K562 (cell line): Measurements from ENCODE around the gene ANKRD27. TPM values are rescaled to one million over a fixed set of nuclear protein-coding genes. Genes with fewer than 3 reads are reported as not detected.
A peak's percentile ranks its signal among the peaks of the same experiment; 100 is the strongest.

Experiments
- BRF2 ChIP-seq: IDR thresholded peaks from 3 replicates; pipeline ENCODE4 v1.6.1; 2011; ENCODE audit warnings: borderline replicate concordance, mild to moderate bottlenecking; ENCODE audit not compliant: insufficient read length, insufficient read depth
- COPS2 ChIP-seq: fragments of 450-650 bp; conservative IDR thresholded peaks from 2 replicates; pipeline ENCODE4 v1.6.1; 2016; ENCODE audit warnings: mild to moderate bottlenecking, moderate library complexity
- FIP1L1 ChIP-seq: fragments of 200-400 bp; formaldehyde crosslinking; IDR thresholded peaks from 2 replicates; pipeline ENCODE4 v1.6.1; 2018; ENCODE audit warnings: mild to moderate bottlenecking, low read depth, low read length; ENCODE audit not compliant: poor library complexity, severe bottlenecking
- HMGN3 ChIP-seq: IDR thresholded peaks from 2 replicates; pipeline ENCODE4 v1.6.1; 2011; ENCODE audit warnings: borderline replicate concordance, low read depth, mild to moderate bottlenecking, mixed read lengths, low read length; ENCODE audit not compliant: insufficient read length; ENCODE audit errors: extremely low read depth
- HNRNPK ChIP-seq: fragments of 200-400 bp; formaldehyde crosslinking; IDR thresholded peaks from one replicate; pipeline ENCODE4 v1.6.1; 2018; ENCODE audit warnings: mild to moderate bottlenecking, low read depth, low read length; ENCODE audit not compliant: poor library complexity, severe bottlenecking
- L3MBTL2 ChIP-seq: fragments of 450-650 bp; IDR thresholded peaks from 2 replicates; pipeline ENCODE4 v1.6.1; 2016; ENCODE audit warnings: mild to moderate bottlenecking, moderate library complexity
- MCM5 ChIP-seq: fragments of 450-650 bp; IDR thresholded peaks from 2 replicates; pipeline ENCODE4 v1.6.1; 2016; ENCODE audit warnings: low read depth
- MEF2A ChIP-seq: IDR thresholded peaks from 2 replicates; pipeline ENCODE4 v1.6.1; 2011; ENCODE audit warnings: low read depth, mild to moderate bottlenecking, low read length, moderate library complexity; ENCODE audit not compliant: control insufficient read depth
- NUFIP1 ChIP-seq: fragments of 450-650 bp; IDR thresholded peaks from 2 replicates; pipeline ENCODE4 v1.6.1; 2018; ENCODE audit not compliant: partially characterized antibody
- POLR3G ChIP-seq: IDR thresholded peaks from 2 replicates; pipeline ENCODE4 v1.6.1; 2011; ENCODE audit not compliant: insufficient read length, insufficient replicate concordance; ENCODE audit errors: extremely low read depth
- polyA plus RNA-seq, 8 experiments: library from polyadenylated mRNA; depleted of rRNA in 4 of 8; stranded (reverse) in 5 of 8; unstranded in 3 of 8; fragments of >200 nt; fragmentation: Nextera tagmentation in 2 of 8; fragmentation: Illumina TruSeq in 1 of 8; extraction: Ambion mirVana in 2 of 8; extraction: Trizol in 1 of 8; gene quantifications; 2 replicates each; pipeline versions ENCODE4 v1.2.1 to v1.2.3, GENCODE V29; 2011 to 2014; ENCODE audit warnings: inconsistent platforms in 1 of 8, missing spikeins in 1 of 8
- total RNA-seq, 7 experiments: library from RNA; depleted of rRNA in 6 of 7; stranded (reverse); fragments of >200 nt in 6 of 7; fragmentation: Illumina TruSeq in 2 of 7; extraction: Trizol in 2 of 7; gene quantifications; 2 replicates each; pipeline versions ENCODE4 v1.2.1 to v1.2.3, GENCODE V29; 2011 to 2021; ENCODE audit warnings: low replicate concordance in 1 of 7
- TF ChIP-seq, protein P1 (sequence below), 2 experiments: fragments of 150-350 bp in 1 of 2; IDR thresholded peaks; 2 replicates each; pipeline ENCODE4 v1.6.1; 2012 to 2016; ENCODE audit warnings: low read depth in 2 of 2, low read length in 2 of 2, mild to moderate bottlenecking in 1 of 2, moderate library complexity in 1 of 2
- TF ChIP-seq, protein P2 (sequence below): sonication (generic); formaldehyde crosslinking; IDR thresholded peaks from 2 replicates; pipeline ENCODE4 v1.8.0; 2023; ENCODE audit warnings: missing genetic modification reagents, mild to moderate bottlenecking, borderline replicate concordance

Gene ANKRD27
- total and polyA plus RNA-seq, 9 of the 15 experiments (the other 6 are each of a cell fraction or from before 2014, with no cell fraction given) = 5.3 to 71.3 (median 54.2) TPM

DNA sequence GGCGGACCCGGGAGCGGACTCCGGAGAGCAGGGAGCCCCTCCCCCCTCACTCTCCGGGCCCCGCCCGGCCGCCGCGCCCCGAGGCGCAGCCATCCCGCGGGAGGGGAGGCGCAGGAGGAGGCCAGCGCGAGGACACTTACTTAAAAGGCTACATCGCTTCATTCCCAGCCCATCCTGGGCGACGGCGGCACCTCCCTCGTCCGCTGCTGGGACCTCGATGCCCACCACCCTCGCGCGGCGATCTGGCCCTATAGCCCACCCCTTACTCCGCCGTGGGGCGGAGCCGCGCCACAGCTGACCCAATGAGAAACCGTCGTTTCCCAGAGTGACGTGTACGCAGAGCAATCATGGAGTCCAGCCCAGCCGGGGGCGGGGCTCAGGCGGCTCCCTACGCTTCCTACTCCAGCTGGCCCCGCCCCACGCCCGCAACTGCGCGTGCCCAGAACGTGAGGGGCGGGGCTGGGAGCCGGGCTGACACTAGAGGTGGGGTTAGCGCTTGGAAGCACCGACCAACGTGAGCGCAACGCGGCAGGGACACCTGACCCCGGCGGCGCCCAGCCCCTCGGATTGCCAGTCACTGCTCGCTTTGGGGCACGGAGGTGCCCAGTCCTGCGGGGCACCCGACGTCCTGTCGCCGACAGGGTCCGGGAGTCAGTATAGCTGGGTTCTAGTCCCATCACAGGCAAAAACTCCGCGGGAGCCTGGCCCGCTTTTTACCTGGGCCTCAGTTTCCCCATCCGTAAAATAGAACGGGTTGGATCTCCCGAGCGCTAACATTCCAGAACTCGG is at the start of gene ANKRD27 (continued):
- TF ChIP-seq COPS2 = no peak
- TF ChIP-seq L3MBTL2 = peak; percentile 41; the same call in 1 of the 2 replicates
- TF ChIP-seq, protein P1, sequence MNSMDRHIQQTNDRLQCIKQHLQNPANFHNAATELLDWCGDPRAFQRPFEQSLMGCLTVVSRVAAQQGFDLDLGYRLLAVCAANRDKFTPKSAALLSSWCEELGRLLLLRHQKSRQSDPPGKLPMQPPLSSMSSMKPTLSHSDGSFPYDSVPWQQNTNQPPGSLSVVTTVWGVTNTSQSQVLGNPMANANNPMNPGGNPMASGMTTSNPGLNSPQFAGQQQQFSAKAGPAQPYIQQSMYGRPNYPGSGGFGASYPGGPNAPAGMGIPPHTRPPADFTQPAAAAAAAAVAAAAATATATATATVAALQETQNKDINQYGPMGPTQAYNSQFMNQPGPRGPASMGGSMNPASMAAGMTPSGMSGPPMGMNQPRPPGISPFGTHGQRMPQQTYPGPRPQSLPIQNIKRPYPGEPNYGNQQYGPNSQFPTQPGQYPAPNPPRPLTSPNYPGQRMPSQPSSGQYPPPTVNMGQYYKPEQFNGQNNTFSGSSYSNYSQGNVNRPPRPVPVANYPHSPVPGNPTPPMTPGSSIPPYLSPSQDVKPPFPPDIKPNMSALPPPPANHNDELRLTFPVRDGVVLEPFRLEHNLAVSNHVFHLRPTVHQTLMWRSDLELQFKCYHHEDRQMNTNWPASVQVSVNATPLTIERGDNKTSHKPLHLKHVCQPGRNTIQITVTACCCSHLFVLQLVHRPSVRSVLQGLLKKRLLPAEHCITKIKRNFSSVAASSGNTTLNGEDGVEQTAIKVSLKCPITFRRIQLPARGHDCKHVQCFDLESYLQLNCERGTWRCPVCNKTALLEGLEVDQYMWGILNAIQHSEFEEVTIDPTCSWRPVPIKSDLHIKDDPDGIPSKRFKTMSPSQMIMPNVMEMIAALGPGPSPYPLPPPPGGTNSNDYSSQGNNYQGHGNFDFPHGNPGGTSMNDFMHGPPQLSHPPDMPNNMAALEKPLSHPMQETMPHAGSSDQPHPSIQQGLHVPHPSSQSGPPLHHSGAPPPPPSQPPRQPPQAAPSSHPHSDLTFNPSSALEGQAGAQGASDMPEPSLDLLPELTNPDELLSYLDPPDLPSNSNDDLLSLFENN (IDR thresholded peaks at IDR 0.05; ENCODE audit: low read depth in 2 of 2, low read length in 2 of 2) = no peak
- TF ChIP-seq HNRNPK = no peak
- no peak for TF ChIP-seq MCM5
- no peak for TF ChIP-seq NUFIP1
- TF ChIP-seq, protein P2, sequence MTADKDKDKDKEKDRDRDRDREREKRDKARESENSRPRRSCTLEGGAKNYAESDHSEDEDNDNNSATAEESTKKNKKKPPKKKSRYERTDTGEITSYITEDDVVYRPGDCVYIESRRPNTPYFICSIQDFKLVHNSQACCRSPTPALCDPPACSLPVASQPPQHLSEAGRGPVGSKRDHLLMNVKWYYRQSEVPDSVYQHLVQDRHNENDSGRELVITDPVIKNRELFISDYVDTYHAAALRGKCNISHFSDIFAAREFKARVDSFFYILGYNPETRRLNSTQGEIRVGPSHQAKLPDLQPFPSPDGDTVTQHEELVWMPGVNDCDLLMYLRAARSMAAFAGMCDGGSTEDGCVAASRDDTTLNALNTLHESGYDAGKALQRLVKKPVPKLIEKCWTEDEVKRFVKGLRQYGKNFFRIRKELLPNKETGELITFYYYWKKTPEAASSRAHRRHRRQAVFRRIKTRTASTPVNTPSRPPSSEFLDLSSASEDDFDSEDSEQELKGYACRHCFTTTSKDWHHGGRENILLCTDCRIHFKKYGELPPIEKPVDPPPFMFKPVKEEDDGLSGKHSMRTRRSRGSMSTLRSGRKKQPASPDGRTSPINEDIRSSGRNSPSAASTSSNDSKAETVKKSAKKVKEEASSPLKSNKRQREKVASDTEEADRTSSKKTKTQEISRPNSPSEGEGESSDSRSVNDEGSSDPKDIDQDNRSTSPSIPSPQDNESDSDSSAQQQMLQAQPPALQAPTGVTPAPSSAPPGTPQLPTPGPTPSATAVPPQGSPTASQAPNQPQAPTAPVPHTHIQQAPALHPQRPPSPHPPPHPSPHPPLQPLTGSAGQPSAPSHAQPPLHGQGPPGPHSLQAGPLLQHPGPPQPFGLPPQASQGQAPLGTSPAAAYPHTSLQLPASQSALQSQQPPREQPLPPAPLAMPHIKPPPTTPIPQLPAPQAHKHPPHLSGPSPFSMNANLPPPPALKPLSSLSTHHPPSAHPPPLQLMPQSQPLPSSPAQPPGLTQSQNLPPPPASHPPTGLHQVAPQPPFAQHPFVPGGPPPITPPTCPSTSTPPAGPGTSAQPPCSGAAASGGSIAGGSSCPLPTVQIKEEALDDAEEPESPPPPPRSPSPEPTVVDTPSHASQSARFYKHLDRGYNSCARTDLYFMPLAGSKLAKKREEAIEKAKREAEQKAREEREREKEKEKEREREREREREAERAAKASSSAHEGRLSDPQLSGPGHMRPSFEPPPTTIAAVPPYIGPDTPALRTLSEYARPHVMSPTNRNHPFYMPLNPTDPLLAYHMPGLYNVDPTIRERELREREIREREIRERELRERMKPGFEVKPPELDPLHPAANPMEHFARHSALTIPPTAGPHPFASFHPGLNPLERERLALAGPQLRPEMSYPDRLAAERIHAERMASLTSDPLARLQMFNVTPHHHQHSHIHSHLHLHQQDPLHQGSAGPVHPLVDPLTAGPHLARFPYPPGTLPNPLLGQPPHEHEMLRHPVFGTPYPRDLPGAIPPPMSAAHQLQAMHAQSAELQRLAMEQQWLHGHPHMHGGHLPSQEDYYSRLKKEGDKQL (CRISPR knock-in tag) = no peak
- TF ChIP-seq HMGN3 = peak; percentile 49
- TF ChIP-seq POLR3G = no peak
- no peak for TF ChIP-seq BRF2
- peak; percentile 19 for TF ChIP-seq FIP1L1
- TF ChIP-seq MEF2A = no peak
